ENCODE measurements around the gene ACTC1. TPM values are rescaled to one million over a fixed set of nuclear protein-coding genes. Genes with fewer than 3 reads are reported as not detected.
"Not testable (repeated sequence)": the region's sequence is repeated elsewhere in the genome, so short reads cannot be mapped to it uniquely, and the experiment has no call there.

Gene ACTC1
- total and polyA plus RNA-seq, 12 donors, result 3,470 to 17,444 (median 12,633) TPM

DNA sequence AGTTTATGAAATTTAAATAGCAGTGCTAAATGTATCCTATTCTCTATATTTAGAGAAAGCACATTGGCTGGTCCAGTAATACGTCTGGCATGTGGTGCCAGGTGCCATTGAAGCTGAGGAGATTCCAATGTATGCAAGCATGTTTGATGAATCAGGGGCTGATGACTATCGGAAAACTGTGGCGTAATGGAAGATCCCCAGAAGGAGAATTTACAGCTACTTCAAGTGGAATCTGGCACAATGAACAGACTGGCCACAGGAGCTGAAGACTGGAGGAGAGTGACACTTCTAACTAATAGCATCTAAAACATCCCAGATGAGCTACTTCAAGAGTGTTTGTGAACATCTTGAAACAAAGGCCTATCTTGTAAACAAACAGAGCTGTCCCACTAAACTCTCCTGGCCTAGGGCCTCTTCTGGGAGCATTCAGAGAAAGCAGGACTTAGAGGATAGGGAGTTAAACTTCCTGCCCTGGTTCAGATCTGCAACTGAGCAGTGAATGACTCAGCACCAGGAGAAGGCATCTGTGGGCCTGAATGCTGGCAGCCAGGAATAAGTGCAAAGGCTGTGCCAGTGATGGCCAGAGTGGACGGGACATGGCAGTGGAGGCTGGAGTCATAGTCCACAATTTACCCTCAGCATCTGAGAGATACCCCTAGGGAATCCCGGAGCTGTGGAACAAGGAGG is 15.2 kb upstream of the ACTC1 start:
- H3K27ac ChIP-seq, result peak overlapping the region in 3 of 10 donors; percentile 3 to 48 (median 10)
- TF ChIP-seq, protein P1, sequence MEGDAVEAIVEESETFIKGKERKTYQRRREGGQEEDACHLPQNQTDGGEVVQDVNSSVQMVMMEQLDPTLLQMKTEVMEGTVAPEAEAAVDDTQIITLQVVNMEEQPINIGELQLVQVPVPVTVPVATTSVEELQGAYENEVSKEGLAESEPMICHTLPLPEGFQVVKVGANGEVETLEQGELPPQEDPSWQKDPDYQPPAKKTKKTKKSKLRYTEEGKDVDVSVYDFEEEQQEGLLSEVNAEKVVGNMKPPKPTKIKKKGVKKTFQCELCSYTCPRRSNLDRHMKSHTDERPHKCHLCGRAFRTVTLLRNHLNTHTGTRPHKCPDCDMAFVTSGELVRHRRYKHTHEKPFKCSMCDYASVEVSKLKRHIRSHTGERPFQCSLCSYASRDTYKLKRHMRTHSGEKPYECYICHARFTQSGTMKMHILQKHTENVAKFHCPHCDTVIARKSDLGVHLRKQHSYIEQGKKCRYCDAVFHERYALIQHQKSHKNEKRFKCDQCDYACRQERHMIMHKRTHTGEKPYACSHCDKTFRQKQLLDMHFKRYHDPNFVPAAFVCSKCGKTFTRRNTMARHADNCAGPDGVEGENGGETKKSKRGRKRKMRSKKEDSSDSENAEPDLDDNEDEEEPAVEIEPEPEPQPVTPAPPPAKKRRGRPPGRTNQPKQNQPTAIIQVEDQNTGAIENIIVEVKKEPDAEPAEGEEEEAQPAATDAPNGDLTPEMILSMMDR (IDR thresholded peaks at IDR 0.05), result no peak
- no peaks in the 10 kb centered on the region for H3K36me3 ChIP-seq
- intact Hi-C loops (cut with DNase I), result no loop called here
- no peak overlapping the region for H3K4me3 ChIP-seq
- no peak for DNase-seq
- WGBS, 2 donors, result 67% methylated on average over 5 of the region's 5 CpGs
- peak in 5 of 8 donors; percentile 38 to 82 (median 67) for ATAC-seq
- H3K9me3 ChIP-seq, result peaks cover 0 to 11% (median 0%) of the 10 kb centered on the region in 11 donors
- peaks cover 0 to 12% (median 0%) of the 10 kb centered on the region in 9 donors for H3K4me1 ChIP-seq
- H3K27me3 ChIP-seq, result no peaks in the 10 kb centered on the region

DNA sequence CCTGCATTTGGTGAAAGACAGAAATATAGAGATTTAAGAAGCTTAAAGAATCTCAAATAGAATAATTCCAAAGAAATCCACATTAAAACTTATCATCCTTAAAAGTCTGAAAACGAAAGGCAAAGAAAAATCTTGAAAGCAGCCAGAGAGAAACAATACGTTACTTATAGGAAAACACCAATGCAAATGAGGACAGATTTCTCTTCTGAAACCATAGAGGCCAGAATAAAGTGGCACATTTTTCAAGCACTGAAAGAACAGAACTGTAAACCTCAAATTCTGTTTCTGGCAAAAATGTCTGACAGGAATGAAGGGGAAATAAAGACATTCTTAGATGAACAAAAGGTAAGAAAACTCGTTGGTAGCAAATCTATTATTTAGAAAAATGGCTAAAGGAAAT is 13.8 kb upstream of the ACTC1 start:
- intact Hi-C loops (cut with DNase I), result no loop called here
- Histone ChIP-seq H3K27me3 (no peaks in the 10 kb centered on the region), H3K9me3 (peaks cover 0 to 11% (median 0%) of the 10 kb centered on the region in 11 donors), H3K4me3 (no peak overlapping the region), H3K4me1 (peaks cover 0 to 15% (median 0%) of the 10 kb centered on the region in 9 donors), H3K27ac (no peak overlapping the region), H3K36me3 (no peaks in the 10 kb centered on the region)
- DNase-seq (no peak), ATAC-seq (no peak)
- WGBS, 2 donors, result 73 to 74% methylated on average over 3 of the region's 3 CpGs
- TF ChIP-seq, protein P1 (IDR thresholded peaks at IDR 0.05), result no peak

DNA sequence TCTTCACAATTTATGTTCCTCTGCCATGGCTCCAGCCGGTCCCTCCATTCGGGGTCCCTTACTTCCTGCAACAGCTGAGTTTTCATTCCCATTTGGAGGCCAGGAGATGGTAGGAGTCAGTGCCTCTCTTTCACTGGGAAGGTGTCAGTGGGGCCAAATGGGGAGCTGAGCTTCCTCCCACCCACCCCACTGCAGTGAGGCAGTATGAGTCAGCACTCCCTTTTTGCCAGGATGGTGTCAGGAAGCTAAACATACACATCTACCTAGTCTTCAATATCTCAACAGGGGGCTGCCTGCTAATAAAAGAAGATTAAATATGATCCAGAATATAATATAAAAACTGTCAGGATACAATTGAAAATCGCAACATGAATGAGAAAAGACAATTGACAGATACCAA is 12.7 kb upstream of the ACTC1 start:
- Histone ChIP-seq H3K4me1 (peaks cover 0 to 12% (median 0%) of the 10 kb centered on the region in 9 donors), H3K27ac (no peak overlapping the region), H3K36me3 (no peaks in the 10 kb centered on the region), H3K4me3 (no peak overlapping the region), H3K9me3 (peaks cover 0 to 11% (median 0%) of the 10 kb centered on the region in 11 donors), H3K27me3 (no peaks in the 10 kb centered on the region)
- ATAC-seq (no peak), DNase-seq (no peak)
- 87 to 92% methylated on average over 3 of the region's 3 CpGs for WGBS, 2 donors
- TF ChIP-seq, protein P1 (IDR thresholded peaks at IDR 0.05), result no peak
- intact Hi-C loops (cut with DNase I), result no loop called here

DNA sequence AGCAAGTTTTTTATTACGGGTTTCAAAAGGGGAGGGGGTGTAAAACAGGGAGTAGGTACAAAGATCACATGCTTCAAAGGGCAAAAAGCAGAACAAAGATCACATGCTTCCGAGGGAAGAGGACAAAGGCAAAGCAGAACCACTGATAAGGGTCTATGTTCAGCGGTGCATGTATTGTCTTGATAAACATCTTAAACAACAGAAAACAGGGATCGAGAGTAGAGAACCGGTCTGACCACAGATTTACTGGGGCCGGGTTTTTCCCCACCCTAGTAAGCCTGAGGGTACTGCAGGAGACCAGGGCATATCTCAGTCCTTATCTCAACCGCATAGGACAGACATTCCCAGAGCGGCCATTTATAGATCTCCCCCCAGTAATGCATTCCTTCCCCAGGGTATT is 11.9 kb upstream of the ACTC1 start:
- H3K36me3 ChIP-seq; DNase-seq; H3K4me1 ChIP-seq; H3K27me3 ChIP-seq; H3K27ac ChIP-seq; intact Hi-C loops (cut with DNase I); H3K4me3 ChIP-seq; ATAC-seq: not testable (repeated sequence)
- peaks cover 0 to 11% (median 0%) of the 10 kb centered on the region in 11 donors for H3K9me3 ChIP-seq
- WGBS, 2 donors, result 83 to 90% methylated on average over 8 of the region's 8 CpGs

DNA sequence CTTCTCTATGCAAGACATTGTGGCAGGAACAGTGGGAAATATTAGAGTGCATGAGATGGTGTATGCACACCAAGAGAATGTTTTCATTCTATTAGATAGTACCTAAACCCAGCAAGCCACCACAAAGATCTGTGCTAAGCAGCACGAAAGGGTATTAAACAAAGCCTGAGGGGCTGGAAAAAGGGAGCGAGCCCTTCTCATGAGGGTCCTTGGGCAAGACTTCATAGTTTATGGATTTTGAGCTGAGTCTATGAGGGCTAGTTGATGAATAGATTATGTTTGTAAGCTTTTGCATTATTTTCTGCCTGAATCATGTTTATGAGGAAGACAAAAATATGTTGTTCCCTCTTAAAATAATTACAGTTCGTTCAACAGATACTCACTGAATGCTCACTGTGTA is 9.4 kb upstream of the ACTC1 start:
- Histone ChIP-seq H3K36me3 (no peaks in the 10 kb centered on the region), H3K9me3 (peaks cover 0 to 11% (median 0%) of the 10 kb centered on the region in 11 donors), H3K4me1 (peaks cover 0 to 22% (median 7%) of the 10 kb centered on the region in 9 donors), H3K27ac (no peak overlapping the region), H3K27me3 (peaks cover 0 to 12% (median 5%) of the 10 kb centered on the region in 7 donors), H3K4me3 (no peak overlapping the region)
- TF ChIP-seq, protein P1 (IDR thresholded peaks at IDR 0.05), result no peak
- intact Hi-C loops (cut with DNase I), result no loop called here
- 70 to 82% methylated on average over 3 of the region's 3 CpGs for WGBS, 2 donors
- no peak for ATAC-seq
- no peak for DNase-seq

Data from heart right ventricle (tissue), 16 donors.